ENCODE results near the gene FMN1.

Gene FMN1, protein sequence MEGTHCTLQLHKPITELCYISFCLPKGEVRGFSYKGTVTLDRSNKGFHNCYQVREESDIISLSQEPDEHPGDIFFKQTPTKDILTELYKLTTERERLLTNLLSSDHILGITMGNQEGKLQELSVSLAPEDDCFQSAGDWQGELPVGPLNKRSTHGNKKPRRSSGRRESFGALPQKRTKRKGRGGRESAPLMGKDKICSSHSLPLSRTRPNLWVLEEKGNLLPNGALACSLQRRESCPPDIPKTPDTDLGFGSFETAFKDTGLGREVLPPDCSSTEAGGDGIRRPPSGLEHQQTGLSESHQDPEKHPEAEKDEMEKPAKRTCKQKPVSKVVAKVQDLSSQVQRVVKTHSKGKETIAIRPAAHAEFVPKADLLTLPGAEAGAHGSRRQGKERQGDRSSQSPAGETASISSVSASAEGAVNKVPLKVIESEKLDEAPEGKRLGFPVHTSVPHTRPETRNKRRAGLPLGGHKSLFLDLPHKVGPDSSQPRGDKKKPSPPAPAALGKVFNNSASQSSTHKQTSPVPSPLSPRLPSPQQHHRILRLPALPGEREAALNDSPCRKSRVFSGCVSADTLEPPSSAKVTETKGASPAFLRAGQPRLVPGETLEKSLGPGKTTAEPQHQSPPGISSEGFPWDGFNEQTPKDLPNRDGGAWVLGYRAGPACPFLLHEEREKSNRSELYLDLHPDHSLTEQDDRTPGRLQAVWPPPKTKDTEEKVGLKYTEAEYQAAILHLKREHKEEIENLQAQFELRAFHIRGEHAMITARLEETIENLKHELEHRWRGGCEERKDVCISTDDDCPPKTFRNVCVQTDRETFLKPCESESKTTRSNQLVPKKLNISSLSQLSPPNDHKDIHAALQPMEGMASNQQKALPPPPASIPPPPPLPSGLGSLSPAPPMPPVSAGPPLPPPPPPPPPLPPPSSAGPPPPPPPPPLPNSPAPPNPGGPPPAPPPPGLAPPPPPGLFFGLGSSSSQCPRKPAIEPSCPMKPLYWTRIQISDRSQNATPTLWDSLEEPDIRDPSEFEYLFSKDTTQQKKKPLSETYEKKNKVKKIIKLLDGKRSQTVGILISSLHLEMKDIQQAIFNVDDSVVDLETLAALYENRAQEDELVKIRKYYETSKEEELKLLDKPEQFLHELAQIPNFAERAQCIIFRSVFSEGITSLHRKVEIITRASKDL (N-terminal part only)

DNA sequence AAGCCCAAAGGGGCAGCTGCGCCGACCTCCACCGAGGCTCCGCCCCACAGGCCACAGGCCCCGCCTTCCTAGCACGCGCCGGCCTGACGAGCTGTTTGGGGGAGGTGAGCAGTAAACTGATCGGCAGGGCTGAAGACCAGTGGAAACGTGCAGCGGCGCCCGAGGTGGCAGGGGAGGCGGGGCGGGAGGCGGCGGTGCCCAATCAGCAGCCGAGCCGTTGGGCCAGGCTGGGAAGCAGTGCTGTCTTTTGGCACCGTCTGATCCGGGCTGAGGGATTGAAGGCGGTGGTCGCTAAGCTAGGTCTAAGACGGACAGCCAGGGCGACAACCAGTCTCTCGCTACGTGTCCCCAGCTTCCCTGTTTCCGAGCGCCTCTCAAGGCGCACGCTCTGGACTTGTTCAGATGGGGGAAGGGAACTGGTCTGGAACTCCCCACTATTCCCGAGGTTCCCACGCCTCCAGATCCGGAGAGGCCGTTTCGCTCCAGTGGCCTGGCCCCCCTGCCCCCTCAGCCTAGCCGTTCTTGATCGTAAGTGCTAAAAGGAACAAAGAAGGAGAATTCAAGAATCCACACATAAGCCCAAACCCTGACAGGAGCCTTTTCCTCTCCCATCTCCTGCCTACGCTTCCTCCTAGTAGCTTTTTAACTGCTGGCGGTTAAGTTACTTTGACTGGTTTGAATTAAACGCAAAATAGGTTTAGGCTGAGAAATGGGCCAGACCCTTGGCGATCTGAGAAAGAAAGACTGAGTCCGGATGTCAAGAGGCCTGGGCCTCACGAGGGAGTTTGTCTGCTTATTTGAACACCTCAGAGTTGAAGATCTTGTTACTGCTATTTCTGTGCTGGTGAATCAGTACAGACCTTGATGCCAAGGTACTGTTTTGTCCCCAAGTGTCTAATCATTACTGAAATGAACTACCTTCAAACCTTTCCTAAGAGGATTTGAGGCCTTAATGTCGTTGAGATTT is at the start of gene FMN1:
Gene FMN1, minus strand, starts transcription at position 11 of the 967 bp plus-strand sequence. CDS start 39,800 bp downstream, outside the sequence.
- peak; percentile 92 for DNase-seq

DNA sequence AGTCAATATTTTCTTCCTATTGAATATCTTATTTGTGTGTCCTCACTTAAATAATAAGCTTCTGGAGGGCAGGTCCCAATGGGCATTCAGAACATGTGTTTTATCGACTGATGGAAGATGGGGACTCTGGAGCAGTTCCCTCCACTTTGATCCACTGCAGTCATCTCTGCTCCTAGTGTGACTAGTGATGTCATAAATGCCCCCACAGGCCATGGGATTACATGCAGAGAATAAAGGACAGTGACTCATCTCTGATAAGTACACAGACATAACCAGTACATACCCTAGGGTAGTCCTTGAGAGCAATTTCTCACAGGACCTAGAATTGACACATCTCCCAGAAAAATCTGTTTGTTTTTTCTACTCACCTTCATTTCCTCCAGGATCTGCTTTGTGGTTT is 49.4 kb upstream of the FMN1 start:
- no peak for DNase-seq

DNA sequence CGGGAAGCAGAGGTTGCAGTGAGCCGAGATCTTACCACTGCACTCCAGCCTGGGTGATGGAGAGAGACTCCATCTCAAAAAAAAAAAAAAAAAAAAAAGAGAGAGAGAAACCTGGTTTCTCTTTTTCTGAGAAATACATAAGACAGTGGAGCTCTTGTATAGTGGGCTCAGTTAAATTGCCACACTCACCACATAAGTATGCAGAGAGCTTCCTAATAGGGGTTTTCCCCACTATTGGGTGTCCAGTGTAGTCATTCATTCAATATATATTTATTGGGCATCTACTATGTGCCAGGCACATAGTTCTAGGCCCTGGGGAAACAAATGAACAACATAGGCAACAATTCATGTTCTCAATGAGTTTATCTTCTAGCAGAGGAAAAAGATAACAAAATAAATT is 48.9 kb upstream of the FMN1 start:
- no peak for DNase-seq

DNA sequence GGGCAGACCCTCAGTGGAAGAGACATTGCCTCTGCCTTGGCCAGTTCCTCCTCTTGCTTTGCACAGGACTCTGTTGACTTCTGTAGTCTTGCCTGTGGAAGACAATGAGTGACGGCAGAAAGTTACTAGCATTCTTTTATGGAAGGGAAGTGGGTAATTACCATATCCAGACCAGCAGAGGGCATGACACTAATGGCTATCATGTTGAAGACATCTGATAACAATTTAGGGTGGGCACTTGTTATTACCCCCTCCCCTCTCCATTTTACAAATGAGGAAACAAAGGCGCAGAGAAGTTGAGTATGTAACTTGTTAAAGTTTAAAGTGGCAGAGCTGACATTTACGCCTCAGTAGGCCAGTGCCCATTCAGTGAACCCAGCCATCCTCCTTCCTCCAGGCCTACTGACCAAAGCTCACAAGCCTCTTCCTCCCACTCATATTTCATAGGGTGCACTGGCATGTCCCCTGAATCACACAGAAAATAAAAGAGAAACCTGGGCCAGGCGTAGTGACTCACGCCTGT is 48.2 kb upstream of the FMN1 start:
- no peak for DNase-seq

DNA sequence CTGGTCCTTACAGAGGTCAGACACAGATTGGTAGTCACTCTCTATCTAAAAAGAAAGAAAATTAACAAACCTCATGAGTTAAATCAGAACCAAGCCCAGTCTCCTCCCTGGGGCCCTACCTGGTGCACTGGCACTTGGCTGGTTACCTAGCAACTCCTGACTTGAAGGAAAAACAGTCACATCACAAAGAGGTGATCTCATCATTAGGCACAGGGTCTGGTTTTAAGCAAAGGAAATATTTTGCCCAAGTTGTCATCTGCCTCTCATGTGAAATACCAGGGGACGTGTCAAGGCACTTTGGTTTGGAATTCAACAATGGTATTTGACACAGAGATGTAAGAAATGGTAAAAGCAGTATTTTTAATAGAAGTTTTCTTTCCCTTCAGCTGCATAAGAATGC is 47.7 kb upstream of the FMN1 start:
- DNase-seq: peak; percentile 48

DNA sequence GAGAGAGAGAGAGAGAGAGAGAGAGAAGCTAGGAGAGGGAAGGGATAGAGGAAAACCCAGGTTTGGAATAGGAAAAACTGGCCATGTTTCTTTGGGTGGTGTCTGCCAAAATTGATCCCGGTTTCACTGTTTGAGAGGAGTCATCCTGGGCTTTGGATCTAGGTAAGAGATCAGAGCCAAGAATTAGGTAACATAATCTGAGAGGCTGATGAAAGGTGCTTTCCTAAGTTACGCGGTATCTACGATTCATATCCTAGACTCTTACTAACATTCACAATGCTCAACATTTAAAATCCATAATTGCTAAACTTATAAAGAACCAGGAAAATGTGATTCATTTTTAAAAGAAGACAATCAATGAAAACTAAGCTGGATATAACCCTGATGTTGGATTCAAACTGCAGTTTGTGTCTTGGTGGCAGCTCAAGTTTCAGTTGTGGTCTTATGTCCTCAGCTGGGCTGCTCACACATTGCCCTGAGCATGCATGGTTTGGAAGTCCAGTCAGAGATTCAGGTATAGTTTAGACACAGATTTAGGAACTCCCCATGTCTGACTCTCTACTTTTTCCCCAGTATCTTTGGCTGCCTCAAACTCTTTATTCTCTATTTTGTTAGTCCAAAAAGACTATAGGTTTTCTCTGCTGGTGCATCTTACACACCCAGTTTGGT is 42.5 kb upstream of the FMN1 start:
- no peak for DNase-seq

DNA sequence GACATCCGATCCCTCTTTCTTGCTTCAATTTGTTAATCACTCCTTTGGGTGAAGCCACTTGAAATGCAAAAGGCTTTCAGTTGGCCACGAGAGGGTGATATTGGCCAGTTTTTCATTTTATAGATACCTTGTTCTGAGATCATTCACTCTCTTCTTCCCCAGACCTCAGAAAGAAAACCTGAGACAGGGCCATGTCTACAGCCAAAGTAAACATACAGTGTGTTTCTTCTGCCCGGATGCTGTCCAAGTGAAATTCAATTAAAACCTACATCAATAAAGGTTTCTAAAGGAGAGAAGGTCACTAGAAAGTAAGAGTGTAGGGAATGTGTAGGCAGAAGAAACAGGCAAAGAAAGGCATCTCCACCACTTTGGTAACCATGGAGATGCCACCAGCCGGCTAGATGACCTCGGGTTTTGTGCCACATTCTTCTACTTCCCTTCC is 39.5 kb upstream of the FMN1 start:
- DNase-seq: no peak

DNA sequence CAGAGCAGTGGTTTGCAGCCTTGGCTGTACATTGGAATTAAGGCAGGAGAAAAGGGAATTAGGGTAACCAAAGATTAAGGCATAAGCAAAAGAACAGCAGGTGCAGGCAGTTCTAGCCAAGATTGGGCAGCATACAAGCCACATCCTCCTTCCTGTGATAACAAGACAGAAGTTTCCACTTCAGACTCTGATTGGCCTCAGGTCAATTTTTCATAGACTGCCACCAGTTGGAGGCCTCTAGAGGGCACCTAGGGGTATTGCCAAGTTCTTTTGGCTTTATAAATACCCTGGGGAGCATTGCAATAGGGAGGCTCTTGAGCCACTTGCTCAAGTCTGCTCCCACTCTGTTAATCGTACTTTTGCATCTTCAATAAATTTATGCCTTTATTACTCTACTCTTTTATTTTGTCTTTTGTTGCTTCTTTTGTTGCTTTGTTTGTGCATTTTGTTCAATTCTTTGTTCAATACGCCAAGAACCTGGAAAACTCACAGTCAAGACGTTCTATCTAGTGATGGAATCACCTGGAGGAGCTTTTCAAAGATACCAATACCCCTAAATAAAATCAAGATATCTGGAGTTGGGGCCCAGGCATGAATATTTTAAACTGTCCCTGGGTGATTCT is 32.2 kb upstream of the FMN1 start:
- DNase-seq: peak; percentile 65

DNA sequence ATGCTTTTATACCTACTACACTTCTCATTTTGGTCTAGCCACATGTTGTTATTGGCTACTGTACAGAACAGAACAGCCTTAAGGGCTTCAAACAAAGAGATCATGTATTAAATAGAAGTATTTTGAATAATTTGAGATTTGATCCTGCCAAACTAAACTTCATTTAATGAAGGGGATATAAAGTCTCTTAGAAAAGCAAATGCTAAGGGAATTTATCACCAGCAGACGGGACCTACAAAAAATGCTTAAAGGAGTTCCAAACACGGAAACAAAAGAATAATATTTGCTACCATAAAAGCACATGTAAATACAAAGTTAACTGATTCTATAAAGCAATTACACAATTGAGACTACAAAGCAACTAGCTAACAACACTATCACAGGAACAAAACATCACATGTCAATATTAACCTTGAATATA is 23.6 kb upstream of the FMN1 start:
- no peak for DNase-seq

DNA sequence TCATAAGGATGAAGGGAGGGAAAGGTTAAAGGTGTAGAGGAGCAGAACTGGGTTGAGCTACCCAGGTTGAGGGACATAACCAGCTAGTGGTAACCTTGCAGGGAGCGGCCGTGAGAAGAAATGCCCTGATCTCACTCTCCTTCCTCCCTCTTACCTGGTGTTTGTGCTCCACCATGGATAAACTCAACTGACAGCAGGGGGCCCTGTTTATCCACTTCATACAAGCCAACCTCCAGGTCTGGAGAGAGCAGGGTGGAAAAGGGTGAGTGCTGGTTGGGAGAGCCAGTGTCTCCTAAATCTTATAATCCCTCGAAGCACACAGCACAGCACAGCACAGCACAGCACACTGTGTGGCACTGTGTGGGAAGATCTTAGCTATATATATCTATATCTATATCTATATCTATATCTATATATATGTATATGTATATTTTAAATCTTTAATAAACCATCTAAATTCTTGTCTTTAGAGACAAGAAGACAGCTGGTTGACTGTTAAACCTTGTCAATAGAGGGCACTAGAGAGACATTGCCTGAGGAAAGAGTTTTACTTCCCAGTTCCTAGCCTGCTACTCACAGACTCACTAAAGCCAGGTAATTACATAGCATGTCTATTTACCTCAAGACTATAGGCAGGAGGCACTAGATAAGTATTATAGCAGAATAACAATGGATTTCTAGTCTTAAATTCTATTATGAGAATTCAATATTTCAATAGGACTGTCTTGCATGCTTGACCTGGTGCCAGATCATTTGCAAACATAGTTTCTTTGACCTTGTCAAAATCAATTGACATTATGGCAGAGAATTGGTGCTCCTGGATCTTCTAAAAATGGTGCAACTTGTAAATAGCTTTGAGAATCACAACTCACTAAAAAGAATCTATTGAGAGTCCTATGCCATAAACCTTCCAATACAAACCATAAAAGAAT is 21.7 kb upstream of the FMN1 start:
- no peak for DNase-seq

DNA sequence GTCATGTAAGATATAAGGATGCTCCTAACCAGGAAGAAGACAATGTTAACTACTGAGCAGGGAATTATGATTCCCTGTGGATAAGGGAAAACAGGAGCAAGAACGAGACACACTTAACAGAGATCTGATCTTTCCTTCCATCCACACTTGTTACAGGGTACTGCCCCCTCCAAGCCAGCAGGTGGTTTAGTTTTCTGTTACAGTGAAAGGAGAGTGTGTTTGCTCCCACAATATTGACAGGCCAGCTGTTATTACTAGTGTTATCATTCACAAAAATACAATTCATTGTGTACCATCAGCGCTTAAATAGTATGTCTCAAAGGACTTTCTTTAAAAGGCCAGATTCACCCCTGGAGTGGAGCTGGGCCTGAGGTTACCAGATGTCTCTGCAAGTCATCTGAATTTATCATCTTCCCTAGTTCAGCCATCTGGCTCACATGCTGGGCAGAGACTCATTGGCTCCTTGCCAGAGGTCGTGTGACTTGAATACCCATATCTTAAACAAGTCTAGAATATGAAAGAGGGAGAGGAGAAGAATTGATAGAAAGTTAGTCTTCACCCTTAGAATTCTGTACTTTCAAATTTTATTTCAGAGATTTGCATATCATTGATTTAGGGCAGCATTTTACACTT is 16.8 kb upstream of the FMN1 start:
- no peak for DNase-seq

DNA sequence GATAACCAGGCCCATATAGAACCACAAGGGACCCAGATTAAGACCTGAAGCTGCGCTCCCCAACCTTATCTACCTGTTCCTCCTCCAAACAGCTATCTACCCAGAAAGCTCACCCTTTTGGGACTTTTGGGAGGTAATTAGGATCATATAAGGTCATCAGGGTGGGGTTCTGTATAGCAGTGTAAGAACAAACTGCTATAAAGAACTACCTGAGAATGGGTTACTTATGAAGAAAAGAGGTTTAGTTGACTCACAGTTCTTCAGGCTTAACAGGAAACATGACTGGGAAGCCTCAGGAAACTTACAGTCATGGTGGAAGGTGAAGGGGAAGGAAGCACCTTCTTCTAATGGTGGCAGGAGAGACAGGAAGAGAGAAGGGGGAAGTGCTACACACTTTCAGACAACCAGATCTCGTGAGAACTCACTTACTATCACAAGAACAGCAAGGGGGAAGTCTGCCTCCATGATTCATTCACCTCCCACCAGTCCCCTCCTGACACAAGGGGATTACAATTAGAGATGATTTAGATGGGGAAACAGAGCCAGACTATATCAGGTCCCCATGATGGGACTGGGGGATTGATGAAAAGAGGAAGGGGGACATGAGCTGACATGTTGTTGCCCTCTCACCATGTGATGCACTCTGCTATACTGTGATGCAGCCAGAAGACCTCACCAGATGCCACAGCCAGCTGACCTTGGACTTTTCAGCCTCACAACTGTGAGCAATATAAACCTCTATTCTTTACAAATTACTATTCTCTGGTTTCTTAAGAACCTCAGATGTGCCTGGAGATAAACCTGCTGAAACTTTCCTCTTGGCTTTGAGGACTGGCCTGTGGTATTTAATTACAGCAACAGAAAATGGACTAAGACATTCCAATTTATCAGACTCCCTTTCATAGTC is 15.3 kb upstream of the FMN1 start:
- DNase-seq: peak; percentile 34

DNA sequence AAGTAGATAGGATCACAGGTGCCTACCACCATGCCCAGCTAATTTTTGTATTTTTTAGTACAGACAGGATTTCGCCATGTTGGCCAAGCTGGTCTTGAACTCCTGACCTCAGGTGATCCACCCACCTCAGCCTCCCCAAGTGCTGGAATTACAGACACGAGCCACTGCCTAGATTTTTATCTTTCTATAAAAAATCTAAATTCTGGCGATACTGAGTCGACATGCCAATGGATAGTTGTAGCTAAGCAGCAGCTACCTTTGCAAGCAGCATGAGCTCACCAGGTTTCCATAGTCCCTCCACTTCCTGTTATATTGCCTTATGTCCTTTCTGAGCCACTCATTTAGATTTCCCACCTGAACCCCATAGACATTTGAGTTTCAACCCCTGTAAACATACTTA is 13.1 kb upstream of the FMN1 start:
- DNase-seq: no peak

DNA sequence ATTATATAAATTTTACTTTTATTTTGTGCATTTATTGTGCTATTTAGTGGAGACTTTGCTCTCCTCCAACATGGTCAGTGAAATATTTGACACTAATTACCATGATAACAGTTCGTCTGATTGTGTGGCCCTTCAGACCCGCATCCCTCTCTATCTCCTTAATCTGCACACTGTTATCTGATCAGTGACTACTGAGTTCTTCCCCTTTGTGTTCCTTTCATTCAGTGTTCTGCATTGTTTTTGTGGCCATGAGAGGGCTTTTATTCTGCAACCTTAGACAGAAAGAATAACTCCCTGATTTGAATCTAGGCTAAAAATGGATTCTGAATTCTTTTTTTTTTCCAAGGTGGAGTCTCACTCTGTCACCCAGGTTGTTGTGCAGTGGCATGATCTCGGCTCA is 11.9 kb upstream of the FMN1 start:
- no peak for DNase-seq

DNA sequence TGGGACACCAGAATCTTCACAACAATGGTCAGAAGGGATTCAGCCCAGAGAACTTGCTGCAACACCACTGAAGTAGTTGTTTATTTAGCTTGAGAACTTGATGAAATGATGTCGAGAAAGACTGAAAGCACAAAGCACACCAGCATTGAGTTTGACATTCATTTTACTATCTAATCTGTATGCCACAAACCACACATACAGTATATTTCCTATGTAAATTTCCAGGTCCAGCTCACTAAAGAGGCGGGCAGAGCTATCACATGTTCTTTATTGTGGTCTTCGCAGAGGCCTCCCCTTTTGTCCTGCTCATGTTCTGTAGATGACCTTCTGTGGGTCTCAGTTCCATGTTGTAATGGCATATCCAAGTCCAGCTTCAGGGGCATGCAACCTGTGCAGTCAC is 10.4 kb upstream of the FMN1 start:
- no peak for DNase-seq

DNA sequence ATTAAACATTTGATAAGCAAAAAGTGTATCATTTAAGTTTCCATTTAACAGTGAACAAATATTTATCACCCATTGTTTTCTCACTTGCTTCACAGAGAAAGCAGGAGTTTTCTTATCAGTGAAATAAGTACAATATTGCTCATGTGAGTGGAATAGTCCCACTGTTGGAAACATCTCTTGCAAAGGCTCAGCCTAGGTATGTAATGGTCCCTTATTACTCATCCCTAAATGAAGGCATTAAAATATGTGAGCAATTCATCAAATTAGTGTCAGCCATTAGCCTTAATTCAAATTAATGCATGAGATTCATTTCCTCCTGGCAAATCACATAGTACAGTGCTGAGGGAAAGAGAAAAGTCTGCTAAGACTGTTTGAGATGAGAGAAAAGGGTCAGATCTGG is 9.6 kb upstream of the FMN1 start:
- DNase-seq: no peak

DNA sequence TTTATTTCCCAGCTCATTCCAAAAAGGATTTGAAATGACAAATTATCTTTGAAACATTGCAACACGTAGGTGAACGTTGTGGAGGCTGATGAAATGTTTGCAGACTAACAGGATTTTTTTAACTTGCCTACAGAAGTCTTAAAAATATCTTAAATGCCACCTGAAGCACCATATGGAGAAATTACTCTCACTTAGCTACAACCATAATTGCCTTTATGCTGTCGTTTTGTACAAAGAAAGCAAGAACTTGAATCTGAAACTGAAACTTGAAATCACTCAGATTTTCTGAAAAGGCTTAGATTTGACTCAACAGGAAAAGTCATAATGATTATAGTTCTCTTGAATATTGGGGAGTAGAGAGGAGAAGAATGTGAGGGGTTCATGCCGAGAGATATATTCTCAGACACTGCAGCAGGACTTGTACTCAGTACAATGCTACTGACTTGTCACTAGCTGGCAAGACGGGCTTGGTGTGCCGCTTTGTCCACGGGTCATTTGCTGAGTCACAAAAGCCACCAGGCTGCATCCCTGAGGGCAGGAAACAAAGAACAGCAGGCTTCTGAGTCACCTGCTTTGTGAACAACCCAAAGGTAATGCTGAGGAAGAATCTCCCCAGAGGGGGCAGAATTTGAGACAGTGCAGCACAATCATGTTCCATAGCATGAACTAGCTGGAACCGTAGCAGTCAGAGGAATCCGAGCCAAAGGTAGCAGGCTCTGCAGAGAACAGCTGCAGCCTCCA is 7.1 kb upstream of the FMN1 start:
- DNase-seq: peak; percentile 71

All from stimulated activated CD8-positive, alpha-beta memory T cell treated with anti-CD3 and anti-CD28 coated beads, Interleukin-4, amount 100 ng/mL, for 48 hours (primary cell).